Right atrium auricular region (tissue), 2 donors: ENCODE data around the gene C10orf67. TPM values are rescaled to one million over a fixed set of nuclear protein-coding genes. Genes with fewer than 3 reads are reported as not detected.

Experiments
- DNase-seq: peaks from one replicate; pipeline ENCODE4 v3.0.0-alpha.2; 2019; ENCODE audit warnings: low spot score
- H3K27ac ChIP-seq, 2 donors: fragments of 200-600 bp; sonication (generic); 1 replicate in 1 of 2; 2 replicates in 1 of 2; pipeline ENCODE4 v1.5.1; 2016 to 2019
- H3K27me3 ChIP-seq, 2 donors: fragments of 200-600 bp; sonication (generic); one replicate each; pipeline versions ENCODE4 v1.5.1 to v1.6.0; 2017 to 2019
- H3K36me3 ChIP-seq: fragments of 200-600 bp; sonication (generic); one replicate; pipeline ENCODE4 v1.5.1; 2016
- H3K4me1 ChIP-seq, 2 donors: fragments of 200-600 bp; sonication (generic); one replicate each; pipeline versions ENCODE4 v1.5.1 to v1.6.0; 2017 to 2019
- H3K4me3 ChIP-seq, 2 donors: fragments of 200-600 bp; sonication (generic); 1 replicate in 1 of 2; 2 replicates in 1 of 2; pipeline ENCODE4 v1.5.1; 2017 to 2019; ENCODE audit warnings: mild to moderate bottlenecking in 1 of 2, moderate library complexity in 1 of 2
- H3K9me3 ChIP-seq, 2 donors: fragments of 200-600 bp; sonication (generic); one replicate each; pipeline ENCODE4 v1.5.1; 2019
- total RNA-seq, 2 donors: library from RNA; depleted of rRNA; stranded (reverse); fragments of >200 nt; gene quantifications; one replicate each; pipeline ENCODE4 v1.1.0, GENCODE V29; 2016
- TF ChIP-seq, protein P1 (sequence below), 2 donors: fragments of 200-600 bp; sonication (generic); IDR thresholded peaks; one replicate each; pipeline ENCODE4 v1.5.1; 2019; ENCODE audit warnings: antibody characterized with exemption in 2 of 2

C10orf67 gene
- total RNA-seq, 2 donors from 2014 or later, result 0.16 to 0.44 TPM

DNA sequence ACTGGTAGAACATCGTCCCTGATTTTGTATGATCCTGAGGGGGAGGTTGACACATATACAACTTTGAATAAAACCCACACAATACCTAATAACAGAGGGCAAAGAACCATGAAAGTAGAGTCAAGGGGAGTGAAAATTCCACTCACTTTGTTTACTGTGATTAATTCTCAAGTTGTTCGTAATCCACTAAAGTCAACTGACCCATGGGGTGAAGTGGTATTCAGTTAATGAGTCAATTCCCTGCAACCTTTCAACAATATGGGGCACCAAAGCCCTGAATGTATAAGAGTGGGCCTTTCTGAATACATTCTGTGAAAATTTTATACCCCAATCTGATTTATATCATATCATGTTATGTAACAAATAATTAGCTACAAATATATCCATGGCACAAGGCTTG is 39.0 kb upstream of the C10orf67 start:
- Histone ChIP-seq H3K36me3 (no peaks in the 10 kb centered on the region), H3K27me3 (no peaks in the 10 kb centered on the region), H3K4me3 (no peak overlapping the region), H3K27ac (no peak overlapping the region), H3K4me1 (no peaks in the 10 kb centered on the region), H3K9me3 (no peaks in the 10 kb centered on the region)
- DNase-seq, result no peak
- TF ChIP-seq, protein P1, sequence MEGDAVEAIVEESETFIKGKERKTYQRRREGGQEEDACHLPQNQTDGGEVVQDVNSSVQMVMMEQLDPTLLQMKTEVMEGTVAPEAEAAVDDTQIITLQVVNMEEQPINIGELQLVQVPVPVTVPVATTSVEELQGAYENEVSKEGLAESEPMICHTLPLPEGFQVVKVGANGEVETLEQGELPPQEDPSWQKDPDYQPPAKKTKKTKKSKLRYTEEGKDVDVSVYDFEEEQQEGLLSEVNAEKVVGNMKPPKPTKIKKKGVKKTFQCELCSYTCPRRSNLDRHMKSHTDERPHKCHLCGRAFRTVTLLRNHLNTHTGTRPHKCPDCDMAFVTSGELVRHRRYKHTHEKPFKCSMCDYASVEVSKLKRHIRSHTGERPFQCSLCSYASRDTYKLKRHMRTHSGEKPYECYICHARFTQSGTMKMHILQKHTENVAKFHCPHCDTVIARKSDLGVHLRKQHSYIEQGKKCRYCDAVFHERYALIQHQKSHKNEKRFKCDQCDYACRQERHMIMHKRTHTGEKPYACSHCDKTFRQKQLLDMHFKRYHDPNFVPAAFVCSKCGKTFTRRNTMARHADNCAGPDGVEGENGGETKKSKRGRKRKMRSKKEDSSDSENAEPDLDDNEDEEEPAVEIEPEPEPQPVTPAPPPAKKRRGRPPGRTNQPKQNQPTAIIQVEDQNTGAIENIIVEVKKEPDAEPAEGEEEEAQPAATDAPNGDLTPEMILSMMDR (IDR thresholded peaks at IDR 0.05), result no peak

DNA sequence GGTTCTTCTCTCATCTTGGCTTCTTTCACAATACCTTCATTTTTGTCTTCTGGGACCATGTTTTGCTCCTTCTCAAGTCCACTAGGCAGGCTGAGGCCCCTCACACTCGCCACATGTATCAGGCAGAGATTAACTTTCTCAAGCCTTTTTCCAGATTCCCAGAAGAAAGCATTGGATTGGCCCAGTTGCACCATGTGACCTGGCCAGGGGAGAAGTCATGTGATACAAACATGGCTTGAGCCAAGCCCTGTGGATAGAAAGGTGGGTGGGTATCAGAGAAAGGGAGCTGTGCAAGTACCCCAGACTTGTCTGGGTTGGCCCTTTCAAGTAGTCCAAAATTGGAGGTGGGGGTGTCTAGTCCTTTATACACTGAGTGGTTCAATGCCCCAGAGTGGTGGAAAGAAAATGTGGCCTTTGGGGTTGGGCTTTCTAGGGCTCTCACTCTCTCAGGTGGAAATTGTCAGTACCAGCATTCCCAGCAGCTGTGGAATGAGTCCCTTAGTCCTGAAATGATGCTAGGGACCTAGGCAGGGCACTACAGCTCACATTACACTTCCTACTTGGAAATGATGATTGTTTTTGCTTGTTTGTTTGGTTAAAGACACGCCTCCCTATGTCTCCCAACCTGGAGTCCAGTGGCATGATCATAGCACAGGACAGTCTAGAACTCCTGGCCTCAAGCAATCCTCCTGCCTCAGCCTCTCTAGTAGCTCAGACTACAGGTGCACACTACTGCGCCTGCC is 36.9 kb upstream of the C10orf67 start:
- Histone ChIP-seq H3K4me1 (no peaks in the 10 kb centered on the region), H3K9me3 (no peaks in the 10 kb centered on the region), H3K27me3 (no peaks in the 10 kb centered on the region), H3K27ac (no peak overlapping the region), H3K36me3 (no peaks in the 10 kb centered on the region), H3K4me3 (no peak overlapping the region)
- no peak for DNase-seq
- TF ChIP-seq, protein P1 (IDR thresholded peaks at IDR 0.05), result no peak

DNA sequence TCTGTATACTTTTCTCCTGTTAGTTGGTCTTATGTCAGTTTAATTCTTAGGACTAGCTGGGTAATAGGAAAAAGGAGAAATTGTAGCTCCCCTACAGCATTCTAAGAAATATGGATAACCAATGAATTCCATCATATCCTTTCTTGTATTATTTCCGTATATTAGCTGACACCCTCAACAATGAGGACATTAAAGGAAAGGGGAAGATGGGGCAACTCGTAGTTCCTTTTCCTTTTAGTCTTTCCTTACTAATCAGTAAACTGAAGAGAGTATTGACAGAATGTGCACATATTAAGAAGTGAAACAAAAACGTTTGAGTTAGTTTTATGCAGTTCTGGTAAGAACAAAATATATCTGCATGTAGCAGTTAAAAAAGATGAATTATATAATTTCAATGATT is 35.1 kb upstream of the C10orf67 start:
- Histone ChIP-seq H3K36me3 (no peaks in the 10 kb centered on the region), H3K27ac (no peak overlapping the region), H3K27me3 (no peaks in the 10 kb centered on the region), H3K9me3 (no peaks in the 10 kb centered on the region), H3K4me3 (no peak overlapping the region), H3K4me1 (no peaks in the 10 kb centered on the region)
- TF ChIP-seq, protein P1 (IDR thresholded peaks at IDR 0.05), result no peak
- DNase-seq, result no peak

DNA sequence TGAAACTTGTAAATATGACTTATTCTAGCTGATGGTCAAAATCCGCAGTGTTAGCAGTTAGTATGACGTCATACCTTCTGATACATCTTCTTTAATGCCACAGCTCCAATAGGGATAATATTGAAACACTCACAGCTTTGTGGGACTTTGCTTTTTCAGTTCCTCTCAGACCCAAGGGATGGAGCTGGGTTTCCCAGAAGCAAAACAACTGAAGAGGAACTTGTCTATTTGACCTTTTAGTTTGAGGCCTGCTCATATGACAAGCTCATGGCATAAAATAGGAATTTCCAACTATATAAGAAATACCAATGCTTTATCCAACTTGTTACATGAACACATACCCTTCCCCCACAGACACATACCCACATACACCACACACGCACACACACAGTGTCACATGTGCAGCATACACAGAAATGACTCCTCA is 31.6 kb upstream of the C10orf67 start:
- no peaks in the 10 kb centered on the region for H3K27me3 ChIP-seq
- no peaks in the 10 kb centered on the region for H3K9me3 ChIP-seq
- H3K36me3 ChIP-seq, result no peaks in the 10 kb centered on the region
- DNase-seq, result no peak
- no peaks in the 10 kb centered on the region for H3K4me1 ChIP-seq
- TF ChIP-seq, protein P1 (IDR thresholded peaks at IDR 0.05), result no peak
- H3K27ac ChIP-seq, result no peak overlapping the region
- H3K4me3 ChIP-seq, result no peak overlapping the region

DNA sequence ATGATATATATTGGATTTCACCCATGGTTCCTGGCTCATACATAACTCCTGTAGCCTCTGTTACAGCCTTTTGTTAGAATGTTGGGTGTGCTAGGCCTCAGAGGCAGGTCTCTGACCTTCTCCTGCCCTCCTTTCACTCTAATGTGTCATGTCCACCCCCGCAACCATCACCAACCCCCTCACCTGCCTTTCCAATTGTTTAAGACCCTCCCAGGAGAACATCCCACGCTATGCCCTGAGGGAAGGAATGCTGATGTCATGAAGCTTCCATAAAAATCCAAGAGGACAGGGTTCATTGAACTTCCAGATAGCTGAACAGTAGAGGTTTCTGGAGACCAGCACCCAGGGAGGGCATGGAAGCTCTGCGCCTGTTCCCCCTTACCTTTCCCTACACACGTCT is 30.8 kb upstream of the C10orf67 start:
- TF ChIP-seq, protein P1 (IDR thresholded peaks at IDR 0.05), result no peak

DNA sequence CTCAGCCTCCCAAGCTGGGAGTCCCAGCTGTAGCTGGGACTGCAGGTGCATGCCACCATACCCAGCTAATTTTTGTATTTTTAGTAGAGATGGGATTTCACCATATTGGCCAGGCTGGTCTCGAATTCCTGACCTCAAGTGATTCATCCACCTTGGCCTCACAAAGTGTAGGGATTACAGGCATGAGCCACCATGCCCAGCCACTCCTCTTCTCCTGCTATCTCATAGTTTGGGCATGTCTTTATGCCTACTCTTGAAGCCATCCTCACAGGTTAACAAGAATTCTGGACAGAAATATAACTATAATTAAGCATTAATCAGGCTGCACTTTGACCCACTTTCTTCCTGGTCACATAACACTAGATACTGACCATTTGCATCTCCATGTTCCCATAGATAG is 28.6 kb upstream of the C10orf67 start:
- Histone ChIP-seq H3K36me3 (no peaks in the 10 kb centered on the region), H3K27me3 (no peaks in the 10 kb centered on the region), H3K9me3 (no peaks in the 10 kb centered on the region), H3K27ac (no peak overlapping the region), H3K4me3 (no peak overlapping the region), H3K4me1 (peaks cover 0 to 12% of the 10 kb centered on the region in 2 donors)
- DNase-seq, result no peak
- TF ChIP-seq, protein P1 (IDR thresholded peaks at IDR 0.05), result no peak

More for the DNA sequence above, 30.8 kb upstream of the C10orf67 start:
- DNase-seq, result no peak
- H3K4me1 ChIP-seq, result peaks cover 0 to under 1% of the 10 kb centered on the region in 2 donors
- no peaks in the 10 kb centered on the region for H3K27me3 ChIP-seq
- no peak overlapping the region for H3K4me3 ChIP-seq
- H3K9me3 ChIP-seq, result no peaks in the 10 kb centered on the region
- H3K36me3 ChIP-seq, result no peaks in the 10 kb centered on the region
- no peak overlapping the region for H3K27ac ChIP-seq
